ENCODE results near the gene TFF1.

TFF1 gene

DNA sequence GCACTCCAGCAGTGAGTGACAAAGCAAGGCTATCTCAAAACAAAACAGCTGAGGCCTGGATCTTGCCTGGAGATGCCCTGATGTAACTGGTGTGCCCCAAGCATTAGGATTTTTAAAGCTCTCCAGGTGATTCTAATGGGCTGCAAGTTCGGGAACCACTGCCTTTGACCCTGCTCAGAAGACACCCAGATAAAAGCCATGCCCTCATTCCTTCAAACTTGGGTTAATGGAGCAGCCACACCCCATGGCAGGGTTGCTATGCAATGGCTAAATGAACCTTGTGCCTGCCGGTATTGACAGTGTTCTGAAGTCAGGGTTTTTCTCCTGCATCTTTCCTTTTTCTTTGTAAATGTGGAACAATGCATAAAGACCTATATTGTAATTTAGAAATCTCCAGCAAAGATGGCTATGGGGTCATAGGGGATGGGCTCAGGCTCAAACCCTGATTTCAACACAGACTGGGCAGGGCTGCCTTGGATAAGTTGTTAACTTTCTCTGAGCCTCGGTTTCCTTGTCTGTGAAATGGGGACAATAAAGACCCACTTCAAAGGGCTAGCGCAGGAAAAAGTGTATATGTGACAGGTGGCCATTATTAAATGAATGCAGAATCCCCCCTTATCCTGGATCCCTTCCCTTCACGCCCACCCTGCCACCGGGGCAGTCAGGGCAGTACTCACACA lies 51.6 kb downstream of the TFF1 start:
- no peak for DNase-seq

DNA sequence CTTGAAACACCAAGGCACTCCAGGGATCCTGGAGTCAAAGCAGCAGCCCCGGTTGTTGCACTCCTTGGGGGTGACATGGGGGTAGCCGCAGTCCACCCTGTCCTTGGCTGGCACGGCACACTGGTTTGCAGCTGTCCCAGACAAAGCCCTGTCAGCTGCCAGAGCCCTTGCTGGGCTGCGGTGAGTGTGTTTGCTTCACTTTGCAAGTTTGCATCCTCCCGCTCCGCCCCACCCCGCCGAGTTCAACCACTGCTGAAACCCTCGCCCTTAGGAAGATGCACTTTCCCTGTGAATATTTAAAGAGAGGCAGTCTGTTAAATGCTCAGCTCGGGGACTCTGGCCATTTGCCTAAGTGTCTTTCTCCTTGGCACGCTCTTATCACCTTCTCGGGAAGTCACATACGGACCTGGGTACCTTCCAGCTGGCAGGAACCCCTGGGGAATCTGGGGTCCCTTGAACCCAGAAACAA lies 52.8 kb downstream of the TFF1 start:
- no peak for DNase-seq

DNA sequence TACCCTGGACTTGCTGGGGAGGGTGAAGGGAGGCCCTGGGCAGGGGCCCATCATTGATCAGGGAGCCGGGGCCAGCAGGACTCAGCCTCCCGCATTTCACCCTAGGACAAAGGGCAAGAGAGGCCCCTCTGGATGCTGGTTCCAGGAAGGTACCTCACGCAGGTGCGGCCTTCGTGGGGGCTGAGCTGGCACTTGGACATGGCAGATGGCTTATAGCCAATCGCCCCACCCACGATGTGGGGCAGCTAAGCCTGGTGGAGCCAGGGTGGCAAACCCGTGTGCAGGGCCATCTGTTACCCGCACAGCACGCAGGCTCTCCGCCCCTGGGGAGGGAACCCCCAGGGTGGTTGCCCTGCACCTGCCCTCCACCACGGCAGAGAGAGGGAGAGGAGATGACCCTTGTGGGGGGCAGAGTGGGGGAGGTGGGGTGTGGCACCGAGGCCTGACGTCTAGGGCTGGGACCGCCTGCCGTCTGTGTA lies 53.7 kb downstream of the TFF1 start:
- no peak for DNase-seq
